HS-5 (cell line): ENCODE results near the gene CD320.
A peak's percentile ranks its signal among the peaks of the same experiment; 100 is the strongest.
"Not testable (repeated sequence)": the region's sequence is repeated elsewhere in the genome, so short reads cannot be mapped to it uniquely, and the experiment has no call there.

Source experiments
- DNase-seq: peaks from one replicate; pipeline ENCODE4 v3.0.0-alpha.2; 2012; ENCODE audit warnings: low read depth

The CD320 gene

DNA sequence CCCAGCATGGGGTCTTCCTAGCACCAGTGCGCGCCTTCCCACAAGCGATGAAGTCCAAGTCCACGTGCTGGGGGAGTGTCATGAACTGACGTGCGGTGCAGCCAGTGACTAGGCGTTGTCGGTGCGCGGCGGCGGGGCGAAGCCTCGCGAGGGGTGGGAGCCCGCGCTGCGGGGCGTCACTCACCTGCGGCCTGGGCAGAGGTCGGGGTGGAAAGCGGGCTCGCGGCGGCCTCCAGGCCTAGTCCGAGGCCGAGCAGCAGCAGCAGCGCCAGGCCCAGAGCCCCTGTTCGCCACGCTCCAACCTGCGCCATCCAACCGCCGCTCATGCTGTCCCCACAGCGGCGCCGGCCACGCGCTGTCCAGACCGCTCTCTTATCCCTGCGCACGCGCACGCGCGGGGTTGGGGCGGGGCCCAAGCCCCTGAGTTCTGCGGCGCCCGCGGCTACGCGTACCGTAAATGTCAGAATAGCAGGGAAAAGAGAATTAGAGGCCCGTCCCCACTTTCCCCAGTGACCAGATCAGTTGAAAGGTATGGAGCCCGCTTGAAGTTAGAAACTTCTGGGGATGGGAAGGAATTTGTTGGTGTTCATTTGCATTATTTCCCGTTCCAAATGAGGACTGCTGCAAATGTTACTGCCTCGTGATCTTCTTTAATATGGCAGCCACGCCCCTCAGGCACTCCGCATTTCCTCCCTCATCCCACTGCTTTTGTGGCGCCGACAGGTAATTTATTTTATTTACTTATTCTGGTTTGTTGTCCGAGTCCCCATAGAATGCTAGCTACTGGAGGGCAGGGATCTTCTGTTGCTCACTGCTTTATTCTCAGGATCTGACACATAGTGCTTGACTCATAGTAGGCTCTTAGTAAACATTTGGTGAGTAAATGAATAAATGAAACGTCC, at the start of gene CD320:
TSS of gene CD320 (minus strand) at position 394 of the 902 bp plus-strand sequence. CDS start at position 326, 68 bp downstream.
- peak; percentile 78 for DNase-seq

DNA sequence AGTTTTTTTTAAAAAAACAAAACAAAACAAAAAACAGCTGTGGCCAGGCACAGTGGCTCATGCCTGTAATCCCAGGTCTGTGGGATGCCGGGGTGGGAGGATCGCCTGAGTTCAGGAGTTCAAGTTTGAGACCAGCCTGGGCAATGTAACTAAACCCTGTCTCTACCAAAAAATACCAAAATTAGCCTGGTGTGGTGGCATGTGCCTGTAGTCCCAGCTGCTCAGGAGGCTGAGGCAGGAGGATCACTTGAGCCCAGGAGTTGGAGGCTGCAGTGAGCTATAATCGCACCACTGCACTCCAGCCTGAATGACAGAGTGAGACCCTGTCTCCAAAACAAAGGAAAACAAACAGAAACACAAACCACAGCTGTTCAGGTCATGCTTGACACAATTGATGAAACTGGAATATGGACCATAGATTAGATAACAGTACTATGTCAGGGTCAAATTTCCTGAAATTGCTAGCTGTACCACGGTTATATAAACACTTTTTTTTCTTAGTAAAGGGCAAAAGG, 48.9 kb upstream of the CD320 start:
- no peak for DNase-seq

DNA sequence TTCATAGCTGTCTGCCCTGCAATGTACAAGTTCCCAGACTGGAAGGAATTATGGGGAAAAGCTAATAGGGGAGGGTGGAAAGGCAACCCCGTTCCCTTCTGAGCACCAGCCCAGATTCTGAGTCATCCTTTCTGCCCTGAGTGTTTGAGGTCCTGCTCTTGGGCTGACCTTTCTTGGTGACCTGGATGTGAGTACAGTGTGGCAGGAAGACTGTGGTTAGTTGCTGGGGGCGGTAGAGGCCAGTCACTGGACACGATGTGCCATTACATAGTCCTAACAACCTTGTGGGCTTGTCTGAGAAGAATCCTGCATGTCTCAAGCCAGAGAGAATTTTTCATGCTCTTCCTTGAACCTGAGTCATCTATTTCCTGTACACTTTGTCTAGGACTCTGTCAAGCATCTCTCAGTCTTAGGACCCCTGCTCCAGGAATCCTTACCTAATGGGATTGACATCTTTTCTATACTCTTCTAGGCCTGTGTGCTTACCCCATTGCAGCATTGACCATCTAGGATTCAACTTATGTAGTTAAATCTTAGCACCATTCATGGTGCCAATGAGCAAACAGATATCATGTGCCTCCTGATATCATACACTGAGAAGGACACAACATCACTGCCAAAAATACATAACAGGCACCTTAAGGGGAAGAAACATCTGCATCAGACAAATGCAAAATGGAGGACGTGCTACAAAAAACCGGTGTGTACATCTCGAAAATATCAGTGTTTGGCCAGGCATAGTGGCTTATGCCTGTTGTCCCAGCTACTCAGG, 47.7 kb upstream of the CD320 start:
- peak; percentile 97 for DNase-seq

DNA sequence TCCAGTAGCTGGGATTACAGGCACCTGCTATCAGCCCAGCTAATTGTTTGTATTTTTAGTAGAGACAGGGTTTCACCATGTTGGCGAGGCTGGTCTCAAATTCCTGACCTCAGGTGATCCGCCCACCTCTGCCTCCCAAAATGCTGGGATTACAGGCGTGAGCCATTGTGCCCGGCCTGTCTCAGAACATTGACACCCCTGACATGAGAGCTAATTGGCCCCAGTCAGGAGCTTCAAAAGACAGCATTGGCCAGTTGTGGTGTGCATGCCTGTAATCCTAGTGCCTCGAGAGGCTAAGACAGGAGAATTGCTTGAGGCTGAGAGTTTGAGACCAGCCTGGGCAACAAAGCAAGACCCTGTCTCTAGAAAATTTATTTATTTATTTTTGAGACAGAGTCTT, 44.7 kb upstream of the CD320 start:
- DNase-seq: not testable (repeated sequence)

DNA sequence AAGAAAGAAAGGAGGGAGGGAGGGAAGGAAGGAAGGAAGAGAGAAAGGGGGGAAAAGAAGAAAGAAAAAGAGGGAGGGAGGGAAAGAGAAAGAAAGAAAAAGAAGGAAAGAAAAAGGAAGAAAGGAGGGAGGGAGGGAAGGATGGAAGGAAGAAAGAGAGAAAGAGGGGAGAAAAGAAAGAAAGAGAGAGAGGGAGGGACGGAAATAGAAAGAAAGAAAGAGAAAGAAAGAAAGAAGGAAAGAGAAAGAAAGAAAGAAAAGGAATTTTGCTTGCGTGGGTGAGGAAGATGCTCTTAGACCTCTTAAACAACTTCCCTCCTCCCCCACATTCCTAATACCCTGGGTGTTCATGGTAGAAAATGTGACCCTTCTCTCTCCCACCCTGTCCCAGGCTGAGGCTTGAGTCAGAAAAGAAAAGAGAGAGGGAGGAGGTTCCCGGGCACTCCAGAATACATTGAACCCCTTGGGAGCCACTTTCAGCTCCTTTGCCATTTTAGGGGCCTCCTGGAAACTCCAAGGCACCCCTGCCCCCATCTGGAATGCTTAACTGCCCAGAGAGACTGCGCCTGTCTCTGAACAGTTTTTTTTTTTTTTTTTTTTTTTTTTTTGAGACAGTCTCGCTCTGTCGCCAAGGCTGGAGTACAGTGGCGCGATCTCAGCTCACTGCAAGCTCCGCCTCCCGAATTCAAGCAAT, 44.1 kb upstream of the CD320 start:
- no peak for DNase-seq

DNA sequence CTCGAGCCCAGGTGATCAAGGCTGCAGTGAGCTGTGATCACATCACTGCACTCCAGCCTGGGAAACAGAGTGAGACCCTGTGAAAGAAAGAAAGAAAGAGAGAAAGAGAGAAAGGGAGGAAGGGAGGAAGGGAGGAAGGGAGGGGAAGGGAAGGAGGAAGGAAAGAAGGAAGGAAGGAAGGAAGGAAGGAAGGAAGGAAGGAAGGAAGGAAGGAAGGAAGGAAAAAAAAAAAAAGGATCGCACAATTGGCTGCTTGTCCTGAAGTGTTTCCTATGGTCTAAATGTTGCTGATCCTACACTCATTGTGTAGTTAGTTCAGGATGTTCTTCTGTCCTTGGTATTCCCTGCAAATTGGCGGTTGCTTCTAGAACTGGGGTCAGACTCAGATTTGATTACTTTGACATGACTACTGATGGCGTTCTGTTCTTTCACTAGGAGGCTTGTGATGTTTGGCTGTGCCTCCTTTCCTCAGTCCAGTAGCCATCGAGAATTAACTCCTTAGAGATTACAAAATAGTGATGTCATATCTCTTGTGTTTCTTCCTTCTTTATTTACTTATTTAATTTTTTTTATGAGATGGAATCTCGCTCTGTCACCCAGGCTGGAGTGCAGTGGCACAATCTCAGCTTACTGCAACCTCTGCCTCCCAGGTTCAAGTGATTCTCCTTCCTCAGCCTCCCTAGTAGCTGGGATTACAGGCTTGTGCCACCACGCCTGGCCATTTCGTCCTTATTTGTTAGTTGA, 41.6 kb upstream of the CD320 start:
- not testable (repeated sequence) for DNase-seq

DNA sequence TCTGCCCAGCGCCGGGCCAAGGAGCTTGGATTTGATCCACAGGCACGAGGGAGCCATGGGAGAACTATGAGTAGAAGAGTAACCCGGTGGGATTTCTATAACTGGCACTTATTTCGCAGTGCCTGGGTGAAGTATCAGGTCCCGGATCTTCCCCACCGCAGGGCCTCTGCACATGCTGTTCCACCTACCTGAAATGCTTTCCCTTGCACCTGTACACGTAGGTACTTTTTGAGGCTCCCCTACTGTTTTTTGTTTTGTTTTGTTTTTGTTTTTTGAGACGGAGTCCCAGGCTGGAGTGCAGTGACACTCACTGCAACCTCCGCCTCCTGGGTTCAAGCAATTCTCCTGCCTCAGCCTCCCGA, 35.3 kb upstream of the CD320 start:
- DNase-seq: no peak

DNA sequence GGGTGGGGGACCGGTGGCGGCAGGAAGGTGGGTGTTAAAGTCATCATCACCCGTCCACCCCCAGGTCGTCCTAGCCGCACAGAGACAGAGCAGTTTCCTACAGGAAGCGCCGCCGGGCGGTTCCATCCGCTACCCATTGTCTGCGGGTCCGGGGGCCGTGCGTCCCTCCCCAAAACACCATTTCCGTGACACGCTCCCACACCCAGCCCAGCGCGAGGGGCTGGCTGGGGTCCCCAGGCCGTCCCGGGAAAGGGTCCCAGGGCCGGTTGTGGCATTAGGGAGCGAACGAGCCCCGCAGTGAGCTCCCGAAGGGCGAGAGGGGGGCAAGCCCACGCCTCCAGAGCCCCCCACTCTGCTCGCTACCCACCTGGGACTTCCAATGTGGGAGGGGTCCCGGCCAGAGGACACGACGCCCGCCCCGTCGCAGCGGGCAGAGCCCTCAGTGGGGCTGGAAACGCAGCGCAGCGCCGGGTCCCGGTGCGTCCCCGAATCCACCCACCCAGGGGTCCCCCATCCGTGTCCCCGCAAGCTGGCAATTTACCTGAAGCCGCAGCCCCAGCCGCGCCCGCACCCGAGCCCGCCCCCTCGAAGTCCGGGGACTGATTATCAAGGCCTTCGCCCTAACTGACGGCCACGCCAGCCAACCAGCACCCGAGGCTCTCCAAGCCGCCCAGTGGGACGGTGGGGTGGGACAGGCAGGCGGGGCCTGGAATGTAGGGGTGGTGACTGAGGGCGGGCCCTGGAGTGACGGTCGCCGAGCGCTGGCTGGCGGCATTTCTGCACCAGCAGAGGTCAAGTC, 34.7 kb upstream of the CD320 start, which contains the start of gene KANK3:
TSS of gene KANK3 (minus strand) at position 579 of the 799 bp plus-strand sequence. CDS start 5,434 bp downstream, outside the sequence.
- no peak for DNase-seq

DNA sequence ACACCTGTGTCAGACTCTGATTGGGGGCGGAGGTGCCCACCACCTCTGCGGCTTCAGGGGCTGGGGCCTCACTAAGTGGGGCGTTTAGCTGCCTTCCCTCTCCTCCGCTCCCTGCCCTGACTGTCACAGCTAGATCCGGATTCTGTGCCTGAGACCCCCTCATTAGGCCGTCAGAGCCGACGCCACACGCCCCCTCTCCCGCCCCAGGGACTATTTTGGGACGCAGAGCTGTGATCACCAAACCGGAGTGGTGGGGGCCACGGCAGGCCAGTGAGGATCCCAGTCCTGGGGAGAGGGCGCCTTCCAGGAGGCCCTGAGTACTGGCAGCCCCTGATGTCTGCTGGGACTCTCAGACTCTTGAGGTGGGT, 34.1 kb upstream of the CD320 start:
- no peak for DNase-seq

DNA sequence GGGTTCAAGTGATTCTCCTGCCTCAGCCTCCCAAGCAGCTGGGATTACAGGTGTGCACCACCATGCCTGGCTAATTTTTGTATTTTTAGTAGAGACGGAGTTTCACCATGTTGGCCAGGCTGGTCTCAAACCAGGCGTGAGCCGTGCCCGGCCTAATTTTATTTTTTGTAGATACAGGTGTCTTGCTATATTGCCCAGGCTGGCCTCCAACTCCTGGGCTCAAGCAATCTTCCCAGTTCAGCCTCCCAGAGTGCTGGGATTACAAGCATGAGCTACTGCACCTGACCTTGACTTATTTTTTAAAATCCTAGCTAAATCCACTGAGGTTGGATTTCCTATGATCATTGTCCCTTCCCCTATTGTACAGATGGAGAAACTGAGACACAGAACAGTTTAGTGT, 33.3 kb upstream of the CD320 start:
- DNase-seq: not testable (repeated sequence)

DNA sequence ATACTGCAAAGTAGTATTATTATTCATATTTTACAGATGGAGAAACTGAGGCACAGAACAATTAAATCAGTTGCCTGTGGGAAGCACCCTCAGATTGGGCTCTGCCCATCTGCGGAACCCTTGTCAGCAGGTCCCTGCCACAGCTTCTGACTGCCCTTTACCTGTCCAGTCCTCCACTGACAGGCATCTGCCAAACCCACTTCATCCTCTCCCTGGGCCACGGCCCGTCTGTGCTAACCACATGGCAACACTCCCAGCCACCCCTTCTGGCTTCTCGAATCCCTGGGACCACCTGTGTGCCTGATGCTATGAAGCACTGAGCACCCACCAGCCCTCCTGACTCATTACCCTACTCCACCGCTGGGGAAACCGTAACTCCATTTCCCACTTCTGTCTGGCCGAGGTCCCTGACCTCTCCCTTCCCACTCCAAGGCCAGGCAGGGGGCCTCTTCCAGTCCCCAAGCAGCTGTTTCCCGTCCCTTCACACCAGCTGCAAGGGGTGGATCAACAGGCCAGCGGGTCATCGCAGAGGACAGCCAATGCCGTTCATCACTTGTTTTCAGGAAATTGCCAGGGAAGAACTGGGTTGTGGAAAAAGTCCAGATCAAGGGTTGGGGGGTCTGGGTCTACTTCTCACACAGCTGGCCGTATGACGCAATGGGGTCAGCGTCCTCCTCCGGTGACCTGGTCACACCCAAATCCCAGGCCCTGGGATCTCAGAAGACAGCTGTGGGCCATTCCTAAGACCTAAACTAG, 32.4 kb upstream of the CD320 start:
- no peak for DNase-seq

DNA sequence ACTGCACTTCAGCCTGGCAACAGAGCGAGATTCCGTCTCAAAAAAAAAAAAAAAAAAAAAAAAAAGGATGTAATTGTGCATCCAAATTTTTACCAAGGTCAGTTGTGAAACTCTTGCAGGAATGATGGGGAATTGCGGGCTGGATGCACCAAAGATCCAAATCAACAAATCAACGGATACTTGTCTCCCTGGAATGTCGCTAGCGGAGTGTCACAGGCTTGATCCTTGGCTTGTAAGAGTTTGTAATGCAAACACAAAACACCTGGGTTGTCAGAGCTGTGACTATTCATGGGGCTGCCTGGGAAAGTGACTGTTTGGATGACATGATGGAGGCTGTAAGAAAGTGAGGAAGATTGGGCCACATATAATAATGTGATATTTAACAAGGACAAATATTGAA, 30.7 kb upstream of the CD320 start:
- no peak for DNase-seq

DNA sequence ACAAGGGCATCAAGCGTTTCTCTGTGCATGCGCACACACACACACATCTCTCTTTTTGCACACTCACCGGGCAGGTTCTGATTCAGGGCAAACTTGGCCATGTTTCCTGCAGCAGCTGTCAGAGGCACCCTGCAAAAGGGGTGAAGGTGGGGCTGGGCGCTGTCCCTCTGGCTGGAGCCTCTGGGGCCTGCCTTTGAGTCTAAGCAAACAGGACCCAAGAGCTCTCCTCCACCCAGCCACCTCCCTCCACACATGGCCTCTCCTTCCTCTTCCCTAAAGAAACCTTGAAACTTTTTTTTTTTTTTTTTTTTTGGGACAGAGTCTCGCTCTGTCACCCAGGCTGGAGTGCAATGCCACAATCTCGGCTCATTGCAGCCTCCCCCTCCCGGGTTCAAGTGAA, 29.6 kb upstream of the CD320 start:
- no peak for DNase-seq

DNA sequence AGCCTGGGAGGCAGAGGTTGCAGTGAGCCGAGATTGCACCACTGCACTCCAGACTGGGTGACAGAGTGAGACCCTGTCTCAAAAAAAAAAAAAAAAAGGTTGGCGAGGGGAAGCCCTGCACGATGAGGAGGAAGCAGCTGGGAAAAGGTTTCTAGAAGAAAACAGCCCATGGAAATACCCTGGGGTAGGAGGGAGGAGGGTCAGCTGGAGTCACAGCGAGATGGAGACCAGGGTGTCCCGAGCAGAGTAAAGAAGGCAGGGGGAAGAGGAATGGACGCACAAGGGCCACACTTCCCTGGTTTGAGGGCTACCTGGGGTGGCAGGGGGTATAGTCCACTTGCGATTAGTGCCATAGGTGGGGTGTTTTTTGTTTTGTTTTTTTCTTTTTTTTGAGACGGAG, 28.5 kb upstream of the CD320 start:
- DNase-seq: no peak

DNA sequence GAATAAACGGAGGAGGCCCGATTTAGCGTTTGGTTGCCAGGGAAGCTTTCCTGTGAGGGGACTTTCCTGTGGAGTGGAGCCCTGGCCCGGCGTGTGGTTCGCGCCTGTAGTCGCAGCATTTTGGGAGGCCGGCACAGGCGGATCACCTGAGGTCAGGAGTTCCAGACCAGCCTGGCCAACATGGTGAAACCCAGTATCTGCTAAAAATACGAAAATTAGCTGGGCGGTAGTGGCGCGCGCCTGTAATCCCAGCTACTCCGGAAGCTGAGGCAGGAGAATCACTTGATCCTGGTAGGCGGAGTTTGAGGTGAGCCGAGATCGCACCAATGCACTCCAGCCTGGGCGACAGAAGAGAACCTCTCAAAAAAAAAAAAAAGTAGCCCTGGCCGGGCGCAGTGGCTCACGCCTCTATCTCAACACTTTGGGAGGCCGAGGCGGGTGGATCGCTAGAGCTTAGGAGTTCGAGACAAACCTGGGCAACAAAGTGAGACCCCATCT, 28.0 kb upstream of the CD320 start:
- DNase-seq: no peak

DNA sequence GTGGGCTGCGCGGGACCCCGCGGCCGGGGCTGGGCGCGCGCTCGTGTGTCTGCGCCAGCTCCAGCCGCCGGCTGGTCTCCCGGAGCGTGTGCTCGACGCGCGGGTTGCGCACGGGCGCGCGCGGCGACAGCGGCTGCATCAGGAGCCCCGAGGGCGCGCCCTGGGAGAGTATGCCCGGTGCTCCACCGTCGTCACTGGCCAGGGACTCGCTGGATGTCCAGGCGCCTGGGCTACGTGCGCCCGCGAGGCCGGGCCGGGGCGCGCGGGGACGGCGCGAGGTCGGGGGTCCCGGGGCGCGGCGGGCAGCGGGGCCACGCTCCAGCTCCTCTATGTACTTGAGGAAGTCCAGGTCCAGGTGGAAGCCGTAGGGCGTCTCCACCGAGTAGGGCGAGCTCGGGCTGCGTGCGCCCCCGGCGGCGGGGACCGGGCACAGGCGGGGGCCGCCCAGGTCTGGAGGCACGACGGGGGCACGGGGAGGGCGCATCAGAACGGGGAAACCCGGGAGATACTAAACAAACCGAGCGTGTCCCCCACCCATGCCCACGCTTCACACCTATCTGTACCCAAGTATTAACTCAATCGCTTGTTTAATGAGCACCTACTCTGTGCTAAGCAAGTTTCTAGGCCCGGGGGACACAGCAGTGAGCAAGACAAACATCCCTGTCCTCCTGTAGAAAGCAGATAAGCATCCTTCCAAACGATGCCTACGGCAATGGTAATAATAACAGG, 27.3 kb upstream of the CD320 start:
- DNase-seq: no peak

DNA sequence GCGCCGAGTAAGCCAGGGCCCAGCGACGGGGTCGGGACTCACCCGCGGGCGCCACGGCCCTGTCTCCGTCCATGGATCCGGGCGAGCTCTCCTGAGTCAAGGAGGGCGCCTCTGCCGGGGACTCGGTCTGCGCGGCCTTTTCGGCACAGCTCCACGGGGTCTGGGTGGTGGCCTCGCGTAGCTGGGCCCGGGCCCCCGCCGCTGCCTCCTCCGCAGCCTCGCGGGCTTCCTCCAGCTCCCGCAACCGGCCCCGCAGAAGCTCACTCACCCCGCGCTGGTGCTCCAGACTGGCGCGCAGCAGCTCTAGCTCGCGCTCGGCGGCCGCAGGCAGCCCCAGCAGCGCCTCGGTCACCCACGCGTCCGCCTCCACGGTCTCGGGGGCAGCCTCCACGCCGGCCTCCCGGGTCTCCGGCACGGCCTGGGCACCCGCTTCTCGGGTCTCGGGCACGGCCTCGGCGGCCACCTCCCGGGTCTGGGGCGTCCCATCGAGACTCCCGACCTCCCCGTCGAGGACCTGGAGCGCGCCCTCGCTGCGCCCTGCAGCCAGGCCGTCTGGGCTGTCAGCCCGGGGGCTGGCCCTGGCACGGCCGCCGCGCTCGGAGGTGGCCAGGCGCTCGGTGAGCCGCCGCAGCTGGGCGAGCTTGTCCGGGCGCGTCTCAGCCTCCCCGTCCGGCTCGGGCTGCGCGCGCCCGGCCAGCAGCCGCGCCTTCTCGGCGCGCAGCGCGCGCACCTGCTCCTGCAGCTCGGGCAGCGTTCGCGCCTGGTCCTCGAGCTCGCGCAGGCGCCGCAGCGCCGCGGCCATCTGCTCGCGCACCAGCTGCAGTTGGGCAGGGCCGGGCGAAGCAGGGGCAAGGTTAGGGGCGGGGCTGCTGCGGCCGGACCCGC, 26.5 kb upstream of the CD320 start:
- DNase-seq: no peak
